NCI-H2227 (cell line): ENCODE measurements around the gene REV3L.
A peak's percentile ranks its signal among the peaks of the same experiment; 100 is the strongest.
"Not testable (repeated sequence)": the region's sequence is repeated elsewhere in the genome, so short reads cannot be mapped to it uniquely, and the experiment has no call there.

Source experiments
- DNase-seq: peaks from one replicate; lab custom pipeline; 2025; ENCODE audit not compliant: unreplicated experiment; lab: John Stamatoyannopoulos, UW

Gene REV3L

GRCh38 chr6:111494951-111495635 lies 12.1 kb upstream of the REV3L start:
- DNase-seq = no peak

DNA sequence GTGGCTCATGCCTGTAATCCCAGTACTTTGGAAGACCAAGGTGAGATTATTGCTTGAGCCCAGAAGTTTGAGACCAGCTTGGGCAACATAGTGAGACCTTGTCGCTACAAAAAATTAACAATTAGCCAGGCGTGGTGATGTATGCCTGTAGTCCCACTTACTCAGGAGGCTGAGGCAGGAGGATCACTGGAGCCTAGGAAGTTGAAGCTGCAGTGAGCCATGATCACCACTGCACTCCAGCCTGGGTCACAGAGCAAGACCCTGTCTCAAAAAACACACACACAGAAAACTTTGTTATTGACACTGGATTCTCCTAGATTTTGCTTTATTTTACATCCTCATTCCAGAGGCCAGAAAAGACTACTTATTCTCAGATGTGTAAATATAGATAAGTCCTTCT lies 9.5 kb upstream of the REV3L start:
- no peak for DNase-seq

GRCh38 chr6:111490067-111490466 lies 7.0 kb upstream of the REV3L start:
- DNase-seq = no peak

DNA sequence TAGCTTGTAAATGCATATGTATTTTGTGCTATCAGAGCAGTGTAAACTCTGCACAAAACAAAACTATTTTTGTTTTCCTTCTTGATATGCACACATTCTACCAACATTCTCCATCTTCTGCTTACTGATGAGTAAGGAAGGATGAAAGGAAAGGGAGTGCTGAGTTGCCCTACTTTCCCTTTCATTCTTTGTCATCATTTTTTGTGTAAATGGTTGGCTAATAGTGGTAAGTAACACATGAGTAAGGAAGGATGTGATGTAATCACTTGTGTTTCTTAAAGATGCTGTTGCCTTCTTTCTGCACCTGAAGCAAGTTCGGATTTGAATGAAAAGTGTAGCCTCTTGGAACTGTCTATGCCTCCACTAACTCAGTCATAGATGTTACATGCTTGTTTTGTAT lies 4.6 kb upstream of the REV3L start:
- DNase-seq = no peak

- DNase-seq = no peak
Observed at GRCh38 chr6:111486921-111487320, 3.9 kb upstream of the REV3L start.

DNA sequence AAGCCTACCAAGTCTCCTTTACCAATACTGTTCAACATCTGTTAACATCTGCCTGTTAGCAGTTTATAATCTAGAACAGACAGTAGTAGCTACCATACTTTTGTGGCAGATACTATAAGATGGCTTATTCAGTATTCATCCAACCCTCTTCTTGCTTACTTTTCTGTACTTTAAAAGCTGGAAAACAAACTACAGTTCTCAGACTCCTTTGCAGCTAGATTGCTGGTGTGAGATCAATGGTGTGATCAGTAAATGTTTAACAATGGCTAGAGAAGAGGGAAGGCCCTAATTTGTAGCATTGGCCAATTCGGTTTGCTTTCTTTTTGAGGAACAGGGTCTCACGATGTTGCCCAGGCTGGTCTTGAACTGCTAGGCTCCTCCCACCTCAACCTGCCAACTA lies 3.5 kb upstream of the REV3L start:
- DNase-seq = no peak

DNA sequence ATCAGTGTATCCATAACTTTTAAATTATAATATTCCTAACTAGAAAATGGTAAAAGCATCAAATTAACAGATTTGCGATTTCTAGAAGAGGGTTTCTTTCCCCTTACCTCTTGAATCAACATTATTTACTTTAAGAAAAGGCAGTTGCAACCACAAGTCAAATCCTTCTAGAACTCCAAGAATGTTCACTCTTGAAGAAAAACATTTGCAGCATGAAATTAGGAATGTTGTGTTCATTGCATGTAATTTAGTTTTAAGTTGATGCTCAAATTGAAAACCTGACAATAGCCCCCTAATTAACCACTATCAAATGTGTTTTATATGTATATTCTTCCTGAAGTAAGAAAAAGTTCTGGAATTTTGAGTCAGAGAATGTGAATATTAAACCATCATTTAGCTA lies 2.3 kb upstream of the REV3L start:
- DNase-seq = no peak

DNA sequence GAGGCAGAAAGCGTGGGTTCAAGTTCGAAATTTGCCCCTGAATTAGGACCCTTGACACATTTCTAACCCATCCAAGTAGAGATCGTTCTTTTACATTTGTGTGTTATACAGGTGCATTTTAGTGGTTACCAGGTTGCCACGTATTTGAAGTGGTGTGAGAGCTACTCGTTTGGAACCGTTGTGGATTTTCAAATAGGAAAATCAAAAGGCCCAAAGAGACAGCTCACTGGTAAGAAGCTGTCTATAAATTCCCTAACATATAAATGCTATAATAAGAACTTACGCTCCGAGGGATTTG lies 1.6 kb upstream of the REV3L start:
- DNase-seq = no peak

DNA sequence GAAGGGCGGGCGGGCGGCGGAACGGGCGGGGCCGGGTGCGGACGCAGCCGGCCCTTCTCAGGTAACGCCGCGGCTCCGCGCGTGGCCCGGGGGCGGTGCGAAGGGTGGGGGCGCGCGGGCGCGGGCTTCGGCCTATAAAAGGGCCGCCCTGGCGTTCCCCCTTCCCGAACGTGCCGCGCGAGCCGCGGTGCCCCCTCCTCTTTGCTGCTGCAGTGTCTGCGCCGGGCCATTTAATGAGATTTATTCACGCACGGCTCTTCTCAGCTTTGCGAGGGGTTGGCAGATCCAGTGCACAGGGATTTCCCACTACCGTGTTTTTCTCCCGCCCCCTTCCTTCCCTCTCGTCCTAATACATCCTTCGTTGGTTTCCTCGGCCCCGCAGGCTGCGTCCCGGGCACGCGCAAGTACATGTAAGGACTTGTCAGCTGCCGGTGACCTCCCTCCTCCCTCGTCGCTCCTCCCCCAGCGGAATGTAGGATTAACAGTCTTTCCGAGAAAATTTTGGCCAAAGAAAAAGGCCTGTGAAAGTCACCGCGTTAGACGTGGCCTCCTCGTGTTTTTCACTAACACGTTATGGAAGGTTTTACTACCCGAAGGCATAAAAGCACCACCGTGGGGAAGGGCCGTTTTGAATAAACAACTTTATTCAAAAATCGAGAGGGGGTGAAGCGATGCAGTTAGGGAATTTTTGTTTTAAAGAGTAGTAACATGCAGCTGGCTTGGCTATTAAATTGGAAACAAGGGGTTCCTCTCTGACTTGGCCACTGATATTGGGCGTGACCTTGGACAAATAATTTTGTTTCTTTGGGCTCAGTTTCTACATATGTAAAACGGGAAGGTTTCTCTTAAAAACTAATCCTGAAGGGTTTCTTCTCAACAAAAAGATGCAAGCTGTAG lies 966 bp upstream of the REV3L start:
- DNase-seq = peak; percentile 94

DNA sequence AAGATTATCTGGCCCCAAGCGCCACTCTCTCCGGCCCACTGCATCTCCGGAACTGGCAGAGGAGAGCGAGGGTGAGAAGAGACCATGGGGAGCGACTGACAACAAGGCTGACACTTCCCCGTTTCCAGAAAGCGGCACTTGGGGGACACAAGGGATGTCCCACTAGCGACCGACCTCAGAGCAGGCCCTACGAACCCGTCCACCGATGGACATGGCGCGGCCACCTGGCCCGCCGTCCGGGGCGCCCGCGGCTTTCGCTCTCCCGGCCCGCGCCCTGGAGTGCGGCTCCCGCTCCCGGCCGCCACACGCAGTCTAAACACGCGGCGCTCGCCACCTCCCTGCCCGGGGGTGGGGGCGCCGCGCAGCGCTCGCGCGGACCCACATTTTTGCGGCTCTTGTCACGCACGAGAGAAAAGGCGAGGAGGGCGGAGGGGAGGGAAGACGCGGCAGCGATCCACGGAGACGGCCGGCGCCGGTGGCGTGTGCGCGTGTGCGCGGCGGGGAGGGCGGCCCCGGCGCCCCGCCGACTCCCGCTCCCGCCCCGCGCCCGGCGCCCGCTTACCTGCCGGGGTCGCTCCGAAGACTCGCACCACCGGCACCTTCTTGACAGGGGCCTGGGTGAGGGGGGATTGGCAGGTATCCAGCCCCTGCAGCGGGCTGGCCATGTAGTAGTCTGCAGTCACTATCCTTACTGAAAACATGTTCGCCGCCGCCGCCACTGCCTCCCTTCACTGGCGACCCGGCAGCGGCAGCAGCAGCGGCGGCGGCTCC lies 645 bp downstream of the REV3L start:
- peak; percentile 54 for DNase-seq

GRCh38 chr6:111481836-111482187 lies 1.2 kb downstream of the REV3L start:
- no peak for DNase-seq

- DNase-seq = peak; percentile 10
Observed at GRCh38 chr6:111480988-111481822, 1.8 kb downstream of the REV3L start.

GRCh38 chr6:111478749-111479148 lies 4.3 kb downstream of the REV3L start:
- peak; percentile 3 for DNase-seq

GRCh38 chr6:111478064-111478476 lies 4.9 kb downstream of the REV3L start:
- DNase-seq = no peak

DNA sequence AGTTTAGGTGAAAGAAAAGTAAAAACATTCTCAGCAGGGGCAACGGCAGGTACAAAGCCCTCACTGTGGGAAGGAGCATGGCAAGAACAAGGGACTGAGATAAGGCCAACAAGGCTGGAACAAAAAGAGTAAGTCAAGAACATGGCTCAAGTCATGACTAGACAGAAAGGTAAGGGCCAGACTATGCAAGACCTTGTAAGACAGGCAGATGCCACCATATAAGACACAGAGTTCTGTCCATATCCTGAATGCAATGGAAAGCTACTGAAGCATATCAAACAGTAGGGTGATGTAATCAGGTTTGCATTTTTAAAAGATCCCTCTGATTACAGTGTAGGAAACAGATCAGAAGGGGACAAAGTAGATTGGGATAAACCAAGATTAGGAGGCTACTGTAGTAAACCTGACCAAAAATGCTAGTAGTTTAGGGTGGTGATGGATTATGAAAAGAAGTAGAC lies 5.5 kb downstream of the REV3L start:
- DNase-seq = no peak

GRCh38 chr6:111476061-111476460 lies 7.0 kb downstream of the REV3L start:
- DNase-seq = not testable (repeated sequence)

DNA sequence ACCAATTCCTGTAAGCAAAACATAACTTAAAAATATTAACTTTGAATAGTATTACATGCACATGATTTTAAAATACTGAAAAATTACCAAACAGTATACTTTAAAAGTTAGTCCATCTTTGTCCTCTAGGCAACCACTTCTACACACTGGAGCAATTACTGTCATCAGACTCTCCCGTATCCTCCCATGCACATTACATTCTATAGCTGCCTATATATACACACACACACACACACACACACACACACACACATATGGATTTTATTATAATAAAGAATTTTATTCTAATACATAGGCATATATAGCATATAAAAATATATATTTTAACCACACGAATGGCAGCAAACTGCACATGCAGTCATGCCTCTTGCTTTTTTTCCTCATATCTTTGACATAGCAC lies 8.2 kb downstream of the REV3L start:
- no peak for DNase-seq

DNA sequence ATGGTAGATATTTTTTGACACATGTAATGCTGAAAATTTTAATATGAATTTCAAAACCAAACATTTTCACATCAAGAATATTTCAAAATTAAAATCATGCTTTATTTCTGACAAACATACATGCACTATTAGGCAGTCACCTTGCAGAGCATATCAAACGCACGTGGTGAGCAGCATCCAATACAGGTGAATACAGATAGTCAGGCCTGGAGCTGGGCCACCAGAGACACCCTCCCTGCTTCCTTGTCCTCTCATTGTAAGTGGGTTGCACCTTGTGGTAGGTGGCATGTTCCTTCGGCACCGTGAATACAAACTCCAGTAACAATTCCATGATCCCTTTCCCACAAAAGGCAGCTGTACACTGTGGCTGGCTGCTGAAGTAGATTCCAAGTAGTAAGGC lies 8.9 kb downstream of the REV3L start:
- DNase-seq = no peak

DNA sequence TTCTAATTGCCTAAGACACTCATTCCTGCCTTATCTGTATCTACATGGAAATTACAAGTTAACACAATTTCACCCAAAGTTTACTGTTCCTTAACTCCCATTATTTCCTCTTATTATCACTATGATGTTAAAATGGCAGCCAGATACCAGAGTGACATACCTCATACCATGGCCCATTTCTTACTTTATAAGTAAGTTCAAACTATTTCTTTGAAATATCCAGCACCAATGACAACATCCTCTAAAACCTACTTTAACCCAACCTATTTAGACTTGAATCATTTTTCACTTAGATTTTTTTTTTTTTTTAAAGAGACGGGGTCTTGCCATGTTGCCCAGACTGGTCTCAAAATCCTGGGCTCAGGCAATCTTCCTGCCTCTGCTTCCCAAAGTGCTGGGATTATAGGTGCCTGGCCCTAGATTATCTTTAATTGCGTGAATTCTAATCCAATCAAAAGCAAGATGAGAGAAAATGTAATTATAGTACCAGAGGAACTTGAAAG lies 10.0 kb downstream of the REV3L start:
- DNase-seq = no peak

- no peak for DNase-seq
Observed at GRCh38 chr6:111471958-111472357, 11.1 kb downstream of the REV3L start.

- no peak for DNase-seq
Observed at GRCh38 chr6:111471533-111471932, 11.5 kb downstream of the REV3L start.
